Heart left ventricle (tissue), 13 donors: Measurements from ENCODE around the gene CLINT1.

Experiments
- CTCF ChIP-seq, 12 donors: fragments of 200-600 bp; sonication (generic) in 4 of 12; IDR thresholded peaks; one replicate each; pipeline versions ENCODE4 v1.5.0 to v1.8.0; 2018 to 2022; ENCODE audit warnings: antibody characterized with exemption in 12 of 12, mild to moderate bottlenecking in 5 of 12
- POLR2A ChIP-seq, 2 donors: fragments of 450-650 bp; IDR thresholded peaks; one replicate each; pipeline ENCODE4 v1.6.1; 2017; ENCODE audit warnings: antibody characterized with exemption in 2 of 2, mild to moderate bottlenecking in 2 of 2, moderate library complexity in 2 of 2
- donor health status: ischemic (EF 13 %, LVEDD 7.1; RV severe dilation, severe dysfunction).
- donor health status: DM: no; HTN: yes; CAD: no.
- donor health status: DM: no; HTN: no; CAD: no.
- donor health status: ischemic (EF 25% LVEDD 6.9; RV normal size, moderate dysfunction).
- donor health status: ischemic (EF 25% LVEDD 5.7; RV mildly dilated, moderate dysfunction).
- donor health status: ischemic (EF 35%, LVEDD 5.7; RV mildly dilated, moderate dysfunction).
- donor health status: nonischemic (EF 11% LVEDD 7.7; RV severe dilation, severe dysfunction).
- donor health status: DM: yes; HTN: yes; CAD: no.
- donor health status: PGD.
- donor health status: ischemic (EF 29% LVEDD 5.4; RV normal size, mild dysfunction).
- donor health status: nonischemic (EF 23%, LVEDD 6.1; RV moderate dilation, normal function).

- TF ChIP-seq CTCF (IDR thresholded peaks at IDR 0.05): no peak
- TF ChIP-seq POLR2A (IDR thresholded peaks at IDR 0.05): no peak
Observed at GRCh38 chr5:157839157-157839795, 19.7 kb downstream of the CLINT1 start.
